ENCODE measurements around the gene NFE2L3. TPM values are rescaled to one million over a fixed set of nuclear protein-coding genes. Genes with fewer than 3 reads are reported as not detected.

Gene NFE2L3, protein sequence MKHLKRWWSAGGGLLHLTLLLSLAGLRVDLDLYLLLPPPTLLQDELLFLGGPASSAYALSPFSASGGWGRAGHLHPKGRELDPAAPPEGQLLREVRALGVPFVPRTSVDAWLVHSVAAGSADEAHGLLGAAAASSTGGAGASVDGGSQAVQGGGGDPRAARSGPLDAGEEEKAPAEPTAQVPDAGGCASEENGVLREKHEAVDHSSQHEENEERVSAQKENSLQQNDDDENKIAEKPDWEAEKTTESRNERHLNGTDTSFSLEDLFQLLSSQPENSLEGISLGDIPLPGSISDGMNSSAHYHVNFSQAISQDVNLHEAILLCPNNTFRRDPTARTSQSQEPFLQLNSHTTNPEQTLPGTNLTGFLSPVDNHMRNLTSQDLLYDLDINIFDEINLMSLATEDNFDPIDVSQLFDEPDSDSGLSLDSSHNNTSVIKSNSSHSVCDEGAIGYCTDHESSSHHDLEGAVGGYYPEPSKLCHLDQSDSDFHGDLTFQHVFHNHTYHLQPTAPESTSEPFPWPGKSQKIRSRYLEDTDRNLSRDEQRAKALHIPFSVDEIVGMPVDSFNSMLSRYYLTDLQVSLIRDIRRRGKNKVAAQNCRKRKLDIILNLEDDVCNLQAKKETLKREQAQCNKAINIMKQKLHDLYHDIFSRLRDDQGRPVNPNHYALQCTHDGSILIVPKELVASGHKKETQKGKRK
- 74.3 and 108 TPM in 2 replicates for total RNA-seq (2022)
- Bru-seq, nascent RNA, result percentile 93 among the genes with signal in this experiment
- percentile 94 among the genes with signal in this experiment for BruChase-seq, experiment 1, labeled RNA remaining after a 6-hour chase
- BruChase-seq, experiment 2, labeled RNA remaining after a 2-hour chase, result percentile 86 among the genes with signal in this experiment
- long read RNA-seq, transcript NFE2L3-201 (4 exons, 3,686 nt), result major isoform, 138 of 164 reads
- long read RNA-seq, partial matches to known transcripts, result 4 of 164 reads
- long read RNA-seq, other reads (novel, unspliced or antisense), result 18 of 164 reads

DNA sequence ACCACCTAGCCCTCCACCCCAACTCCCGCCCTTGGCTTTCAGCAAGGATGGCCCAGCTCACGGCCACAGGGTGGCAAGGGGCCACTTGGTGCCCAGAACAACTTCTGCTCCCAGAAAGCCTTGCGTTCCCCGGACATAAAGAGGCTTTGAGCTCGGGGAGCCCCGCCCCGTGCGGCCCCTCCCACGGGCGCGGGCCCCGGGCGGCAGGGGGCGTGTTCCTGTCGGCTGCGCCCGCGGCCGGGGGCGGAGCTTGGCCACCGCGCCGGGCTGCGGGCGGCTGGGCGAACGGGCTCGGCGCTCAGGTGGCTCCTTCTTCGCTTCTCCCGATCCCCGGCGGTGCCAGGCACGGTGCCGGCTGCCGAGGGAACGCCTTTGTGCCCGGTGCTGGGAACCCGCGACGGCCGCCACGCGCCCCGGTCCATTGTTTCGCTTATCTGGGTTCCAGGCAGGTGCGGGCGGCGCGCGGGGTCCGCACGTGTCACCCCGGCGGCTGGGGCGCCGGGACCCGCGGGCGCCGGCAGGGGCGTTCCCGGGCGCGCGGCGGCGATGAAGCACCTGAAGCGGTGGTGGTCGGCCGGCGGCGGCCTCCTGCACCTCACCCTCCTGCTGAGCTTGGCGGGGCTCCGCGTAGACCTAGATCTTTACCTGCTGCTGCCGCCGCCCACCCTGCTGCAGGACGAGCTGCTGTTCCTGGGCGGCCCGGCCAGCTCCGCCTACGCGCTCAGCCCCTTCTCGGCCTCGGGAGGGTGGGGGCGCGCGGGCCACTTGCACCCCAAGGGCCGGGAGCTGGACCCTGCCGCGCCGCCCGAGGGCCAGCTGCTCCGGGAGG, at the start of gene NFE2L3:
TSS of gene NFE2L3 (plus strand) at position 246 of the 829 bp plus-strand sequence. CDS start at position 547, 301 bp downstream.
- DNase-seq, result peak; percentile 97
- TF ChIP-seq CTCF (IDR thresholded peaks at IDR 0.05; ENCODE audit: unreplicated experiment), result no peak
- H3K27me3 Mint-ChIP-seq (ENCODE audit: unreplicated experiment), result no peaks in the 10 kb centered on the region
- CTCF ChIA-PET, result interaction anchor here (0.5 to 1.5 kb wide), 18 partner anchors 9 to 225 kb away, joined by 3 to 18 read pairs (median 4); no protein-coding TSS in a partner anchor
- no TSS peak for BruUV-seq (replicated peaks)
- H3K27ac Mint-ChIP-seq (ENCODE audit: unreplicated experiment), result peak within 1 kb of the TSS; percentile 84
- peak within 1 kb of the TSS; percentile 98 for H3K4me3 Mint-ChIP-seq (ENCODE audit: low read depth, unreplicated experiment)
- H3K4me1 Mint-ChIP-seq (ENCODE audit: low read depth, unreplicated experiment), result peaks cover 46% of the 10 kb centered on the region
- peaks cover 54% of the 10 kb centered on the region for H3K36me3 Mint-ChIP-seq (ENCODE audit: insufficient read depth, unreplicated experiment)
- intact Hi-C loops (cut with micrococcal nuclease; ENCODE audit: unreplicated experiment), result loop anchor here (10.0 kb wide), 1 partner anchor 197 kb away; no protein-coding TSS in a partner anchor
- H3K9me3 Mint-ChIP-seq (ENCODE audit: low read depth, unreplicated experiment), result no peaks in the 10 kb centered on the region

GRCh38 chr7:26103596-26103995, 48.4 kb upstream of the NFE2L3 start:
- BruUV-seq (replicated peaks), result no TSS peak
- Mint-ChIP-seq H3K27ac (ENCODE audit: unreplicated experiment) (no peak overlapping the region), H3K4me3 (ENCODE audit: low read depth, unreplicated experiment) (no peak overlapping the region), H3K4me1 (ENCODE audit: low read depth, unreplicated experiment) (no peaks in the 10 kb centered on the region), H3K27me3 (ENCODE audit: unreplicated experiment) (peaks cover 2% of the 10 kb centered on the region), H3K9me3 (ENCODE audit: low read depth, unreplicated experiment) (no peaks in the 10 kb centered on the region), H3K36me3 (ENCODE audit: insufficient read depth, unreplicated experiment) (no peaks in the 10 kb centered on the region)
- TF ChIP-seq CTCF (IDR thresholded peaks at IDR 0.05; ENCODE audit: unreplicated experiment), result no peak
- DNase-seq, result no peak
- CTCF ChIA-PET, result no interaction called here
- intact Hi-C loops (cut with micrococcal nuclease; ENCODE audit: unreplicated experiment), result no loop called here

GRCh38 chr7:26105236-26105635, 46.8 kb upstream of the NFE2L3 start:
- intact Hi-C loops (cut with micrococcal nuclease; ENCODE audit: unreplicated experiment), result no loop called here
- H3K36me3 Mint-ChIP-seq (ENCODE audit: insufficient read depth, unreplicated experiment), result no peaks in the 10 kb centered on the region
- no peak overlapping the region for H3K27ac Mint-ChIP-seq (ENCODE audit: unreplicated experiment)
- no peak for DNase-seq
- no peaks in the 10 kb centered on the region for H3K9me3 Mint-ChIP-seq (ENCODE audit: low read depth, unreplicated experiment)
- H3K27me3 Mint-ChIP-seq (ENCODE audit: unreplicated experiment), result peaks cover 13% of the 10 kb centered on the region
- CTCF ChIA-PET, result interaction anchor here (0.7 to 1.2 kb wide), 2 partner anchors 8 to 10 kb away, joined by 3 read pairs; no protein-coding TSS in a partner anchor
- no TSS peak for BruUV-seq (replicated peaks)
- no peak for TF ChIP-seq CTCF (IDR thresholded peaks at IDR 0.05; ENCODE audit: unreplicated experiment)
- H3K4me3 Mint-ChIP-seq (ENCODE audit: low read depth, unreplicated experiment), result no peak overlapping the region
- H3K4me1 Mint-ChIP-seq (ENCODE audit: low read depth, unreplicated experiment), result no peaks in the 10 kb centered on the region

All from Calu3 (cell line).